Spleen (tissue), 13 donors: ENCODE data around the gene KCNH6. TPM values are rescaled to one million over a fixed set of nuclear protein-coding genes. Genes with fewer than 3 reads are reported as not detected.

Source experiments
- DNase-seq: peaks from one replicate; pipeline ENCODE4 v3.0.0-alpha.2; 2020
- H3K27ac ChIP-seq, 8 donors: fragments of 200-600 bp; sonication (generic) in 7 of 8; 1 replicate in 4 of 8; 2 replicates in 4 of 8; pipeline versions ENCODE4 v1.5.0 to v1.8.0; 2016 to 2021; ENCODE audit warnings: inconsistent platforms in 4 of 8, mild to moderate bottlenecking in 4 of 8, moderate library complexity in 1 of 8
- H3K27me3 ChIP-seq, 7 donors: fragments of 200-600 bp; sonication (generic) in 6 of 7; replicated peaks in 1 of 7; 1 replicate in 4 of 7; 2 replicates in 3 of 7; pipeline versions ENCODE4 v1.5.0 to v1.8.0; 2016 to 2021; ENCODE audit warnings: inconsistent platforms in 3 of 7, mild to moderate bottlenecking in 1 of 7
- H3K36me3 ChIP-seq, 6 donors: fragments of 200-600 bp; sonication (generic) in 5 of 6; 1 replicate in 4 of 6; 2 replicates in 2 of 6; pipeline versions ENCODE4 v1.5.0 to v1.8.0; 2016 to 2021; ENCODE audit warnings: inconsistent platforms in 2 of 6
- H3K4me1 ChIP-seq, 6 donors: fragments of 200-600 bp; sonication (generic) in 5 of 6; 1 replicate in 3 of 6; 2 replicates in 3 of 6; pipeline versions ENCODE4 v1.5.0 to v1.8.0; 2016 to 2021; ENCODE audit warnings: inconsistent platforms in 3 of 6
- H3K4me3 ChIP-seq, 8 donors: fragments of 200-600 bp; sonication (generic) in 7 of 8; 1 replicate in 4 of 8; 2 replicates in 4 of 8; pipeline versions ENCODE4 v1.5.0 to v1.8.0; 2016 to 2021; ENCODE audit warnings: inconsistent platforms in 4 of 8, mild to moderate bottlenecking in 4 of 8, moderate library complexity in 2 of 8
- H3K9me3 ChIP-seq, 8 donors: fragments of 200-600 bp; sonication (generic) in 7 of 8; 1 replicate in 4 of 8; 2 replicates in 4 of 8; pipeline versions ENCODE4 v1.5.0 to v1.8.0; 2016 to 2021; ENCODE audit warnings: inconsistent platforms in 4 of 8
- CTCF ChIP-seq, 11 experiments: fragments of 200-600 bp in 7 of 11; fragments of 450-650 bp in 4 of 11; sonication (generic) in 4 of 11; IDR thresholded peaks in 8 of 11; conservative IDR thresholded peaks in 3 of 11; 1 replicate in 7 of 11; 2 replicates in 4 of 11; pipeline versions ENCODE4 v1.4.0 to v1.8.0; 2016 to 2021; ENCODE audit warnings: antibody characterized with exemption in 11 of 11, inconsistent platforms in 4 of 11, mild to moderate bottlenecking in 1 of 11
- POLR2A ChIP-seq, 3 donors: fragments of 450-650 bp; IDR thresholded peaks; one replicate each; pipeline ENCODE4 v1.5.1; 2017; ENCODE audit warnings: antibody characterized with exemption in 3 of 3, mild to moderate bottlenecking in 1 of 3
- POLR2AphosphoS5 ChIP-seq, 3 donors: sonication (generic); formaldehyde crosslinking; IDR thresholded peaks; one replicate each; pipeline ENCODE4 v1.5.1; 2017; ENCODE audit warnings: antibody characterized with exemption in 3 of 3
- WGBS, 5 donors: extraction: QIAGEN DNeasy Blood & Tissue Kit in 3 of 5; methylation state at CpG; one replicate each; pipeline versions ENCODE4 v1.1.5 to v1.1.7; 2013 to 2018; 5-methylcytosine and 5-hydroxymethylcytosine counted together
- intact Hi-C: fragments of 100-400 bp; cut with DNase I; formaldehyde crosslinking; loops from one replicate; pipeline ENCODE4 v1.15.0; 2023; ENCODE audit warnings: low total_unique reads
- long read RNA-seq, 2 donors: transcript quantifications; one replicate each; lab custom pipeline, GENCODE V29; 2026
- polyA plus RNA-seq, 3 donors: library from polyadenylated mRNA; stranded (reverse); fragments of 200-250 nt; gene quantifications; one replicate each; pipeline ENCODE4 v1.2.1, GENCODE V29; 2013
- total RNA-seq, 7 donors: library from RNA; depleted of rRNA in 3 of 7; stranded (reverse); fragments of >200 nt in 3 of 7; fragmentation: NEBNext Ultra II Directional in 4 of 7; extraction: Animal tissue kit (Norgen Biotek cat#: 25700) in 4 of 7; gene quantifications; one replicate each; pipeline versions ENCODE4 v1.1.0 to v1.2.1, GENCODE V29; 2016 to 2021
- donor health status: healthy with polysubstance abuse.
- donor health status: DM: no; HTN: no; CAD: no; lungs with moderate emphysema.
- donor health status: DM: no; HTN: no; CAD: no.
- donor health status: Bipolar disorder and iron deficiency.
- donor health status: healthy.
- donor health status: DM: no; HTN: no; CAD: no.
- donor health status: DM: yes; HTN: yes; CAD: no.

KCNH6 gene
- not detected for total RNA-seq
- not detected for polyA plus RNA-seq
- long read RNA-seq, donor 1: 0 reads
- long read RNA-seq, donor 2: 0 reads

GRCh38 chr17:63523253-63523855 is at the start of gene KCNH6:
Gene KCNH6 (plus strand): TSS chr17:63523358. CDS start chr17:63523414, 56 bp downstream.
- WGBS, 5 donors: 8 to 14% (median 10%) methylated on average over 26 to 38 of the region's 38 CpGs
- intact Hi-C loops: no loop called here
- no peak for DNase-seq
- peak within 1 kb of the TSS in 4 of 8 donors; percentile 9 to 52 (median 21) for H3K4me3 ChIP-seq
- peaks cover 0 to 11% (median 4%) of the 10 kb centered on the region in 6 donors for H3K4me1 ChIP-seq
- H3K9me3 ChIP-seq: no peaks in the 10 kb centered on the region
- peaks cover 0 to 66% (median 6%) of the 10 kb centered on the region in 7 donors for H3K27me3 ChIP-seq
- no peaks in the 10 kb centered on the region for H3K36me3 ChIP-seq
- TF ChIP-seq POLR2AphosphoS5 (IDR thresholded peaks at IDR 0.05): no peak
- TF ChIP-seq CTCF (IDR thresholded peaks at IDR 0.05 in 8 of 11, conservative IDR thresholded peaks at IDR 0.05 in 3 of 11): no peak
- H3K27ac ChIP-seq: no peak within 1 kb of the TSS

- WGBS, 5 donors: 40 to 63% (median 51%) methylated on average over 3 of the region's 3 CpGs
- DNase-seq: peak; percentile 70
- TF ChIP-seq POLR2AphosphoS5 (IDR thresholded peaks at IDR 0.05): peak in 1 of 3 donors; percentile 23
- no peak for TF ChIP-seq CTCF (IDR thresholded peaks at IDR 0.05 in 8 of 11, conservative IDR thresholded peaks at IDR 0.05 in 3 of 11)
- no peak for TF ChIP-seq POLR2A (IDR thresholded peaks at IDR 0.05)
- H3K27ac ChIP-seq: peak overlapping the region in 2 of 8 donors; percentile 27 to 59
- no peaks in the 10 kb centered on the region for H3K36me3 ChIP-seq
- H3K4me1 ChIP-seq: peaks cover 10 to 54% (median 36%) of the 10 kb centered on the region in 6 donors
- intact Hi-C loops: no loop called here
- no peaks in the 10 kb centered on the region for H3K9me3 ChIP-seq
- H3K27me3 ChIP-seq: peaks cover 0 to 50% (median 29%) of the 10 kb centered on the region in 7 donors
- no peak overlapping the region for H3K4me3 ChIP-seq
These were observed 49.0 kb upstream of the KCNH6 start for GRCh38 chr17:63474174-63474573.

GRCh38 chr17:63474586-63475460 is 48.3 kb upstream of the KCNH6 start:
- Histone ChIP-seq H3K4me1 (peaks cover 10 to 57% (median 37%) of the 10 kb centered on the region in 6 donors), H3K27me3 (peaks cover 0 to 57% (median 29%) of the 10 kb centered on the region in 7 donors), H3K27ac (peak overlapping the region in 3 of 8 donors; percentile 11 to 59 (median 33)), H3K36me3 (no peaks in the 10 kb centered on the region), H3K4me3 (no peak overlapping the region), H3K9me3 (no peaks in the 10 kb centered on the region)
- WGBS, 5 donors: 50 to 62% (median 59%) methylated on average over 10 of the region's 10 CpGs
- no peak for DNase-seq
- intact Hi-C loops: loop anchor here (5.0 kb wide), 1 partner anchor 53 kb away; no protein-coding TSS in a partner anchor
- no peak for TF ChIP-seq POLR2A (IDR thresholded peaks at IDR 0.05)
- no peak for TF ChIP-seq POLR2AphosphoS5 (IDR thresholded peaks at IDR 0.05)
- no peak for TF ChIP-seq CTCF (IDR thresholded peaks at IDR 0.05 in 8 of 11, conservative IDR thresholded peaks at IDR 0.05 in 3 of 11)
